ENCODE results near the gene TJP2.

DNA sequence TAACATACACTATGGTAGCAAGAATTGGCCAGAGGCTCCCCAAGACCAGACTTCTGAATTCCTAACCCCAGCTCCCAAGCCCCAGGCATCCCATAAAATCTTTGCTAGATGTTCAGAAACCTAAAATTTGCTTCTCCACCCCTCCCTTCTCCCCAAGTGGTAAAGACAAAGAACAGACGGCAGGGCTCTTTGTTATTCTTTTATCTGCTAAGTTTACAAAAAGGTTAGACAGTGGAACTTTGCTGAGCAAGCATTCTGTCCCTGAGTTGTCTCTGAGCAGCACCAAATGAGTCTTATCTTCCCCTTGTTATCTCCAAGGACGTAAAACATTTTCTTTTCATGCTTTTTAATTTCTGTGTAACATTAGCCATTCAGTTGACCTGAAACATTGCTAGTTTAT lies 30.2 kb downstream of the TJP2 start:
- TF ChIP-seq, protein P1, sequence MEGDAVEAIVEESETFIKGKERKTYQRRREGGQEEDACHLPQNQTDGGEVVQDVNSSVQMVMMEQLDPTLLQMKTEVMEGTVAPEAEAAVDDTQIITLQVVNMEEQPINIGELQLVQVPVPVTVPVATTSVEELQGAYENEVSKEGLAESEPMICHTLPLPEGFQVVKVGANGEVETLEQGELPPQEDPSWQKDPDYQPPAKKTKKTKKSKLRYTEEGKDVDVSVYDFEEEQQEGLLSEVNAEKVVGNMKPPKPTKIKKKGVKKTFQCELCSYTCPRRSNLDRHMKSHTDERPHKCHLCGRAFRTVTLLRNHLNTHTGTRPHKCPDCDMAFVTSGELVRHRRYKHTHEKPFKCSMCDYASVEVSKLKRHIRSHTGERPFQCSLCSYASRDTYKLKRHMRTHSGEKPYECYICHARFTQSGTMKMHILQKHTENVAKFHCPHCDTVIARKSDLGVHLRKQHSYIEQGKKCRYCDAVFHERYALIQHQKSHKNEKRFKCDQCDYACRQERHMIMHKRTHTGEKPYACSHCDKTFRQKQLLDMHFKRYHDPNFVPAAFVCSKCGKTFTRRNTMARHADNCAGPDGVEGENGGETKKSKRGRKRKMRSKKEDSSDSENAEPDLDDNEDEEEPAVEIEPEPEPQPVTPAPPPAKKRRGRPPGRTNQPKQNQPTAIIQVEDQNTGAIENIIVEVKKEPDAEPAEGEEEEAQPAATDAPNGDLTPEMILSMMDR (IDR thresholded peaks at IDR 0.05; ENCODE audit: low read length) = no peak
- TF ChIP-seq EZH2 (IDR thresholded peaks at IDR 0.05; ENCODE audit: borderline replicate concordance, low read length) = no peak
